Hematopoietic multipotent progenitor cell treated with erythropoietin and hydrocortisone succinate and interleukin-3 and kit ligand, for 8 days (in vitro differentiated cells): Measurements from ENCODE around the gene SLC37A2.

ENCODE experiments used
- DNase-seq: peaks from one replicate; pipeline ENCODE4 v3.0.0-alpha.2; 2015

The SLC37A2 gene

GRCh38 chr11:125112208-125112604 lies 49.1 kb downstream of the SLC37A2 start:
- no peak for DNase-seq

GRCh38 chr11:125114518-125114917 lies 51.4 kb downstream of the SLC37A2 start:
- peak; percentile 10 for DNase-seq

GRCh38 chr11:125117429-125117828 lies 54.3 kb downstream of the SLC37A2 start:
- DNase-seq: no peak

GRCh38 chr11:125123194-125123946 lies 60.3 kb downstream of the SLC37A2 start:
- DNase-seq: no peak

- peak; percentile 71 for DNase-seq
Observed at GRCh38 chr11:125123947-125124617, 61.0 kb downstream of the SLC37A2 start.

- DNase-seq: no peak
Observed at GRCh38 chr11:125124618-125124992, 61.5 kb downstream of the SLC37A2 start.

GRCh38 chr11:125128450-125128849 lies 65.3 kb downstream of the SLC37A2 start:
- no peak for DNase-seq

- DNase-seq: no peak
Observed at GRCh38 chr11:125129316-125129993, 66.3 kb downstream of the SLC37A2 start.

GRCh38 chr11:125132071-125132470 lies 69.0 kb downstream of the SLC37A2 start:
- DNase-seq: no peak

- DNase-seq: no peak
Observed at GRCh38 chr11:125132596-125132995, 69.5 kb downstream of the SLC37A2 start.

GRCh38 chr11:125136001-125136400 lies 72.9 kb downstream of the SLC37A2 start:
- no peak for DNase-seq

- DNase-seq: no peak
Observed at GRCh38 chr11:125138966-125139365, 75.9 kb downstream of the SLC37A2 start.

- DNase-seq: no peak
Observed at GRCh38 chr11:125139778-125140177, 76.7 kb downstream of the SLC37A2 start.
